ENCODE measurements around the gene FAM168A. TPM values are rescaled to one million over a fixed set of nuclear protein-coding genes. Genes with fewer than 3 reads are reported as not detected.

The FAM168A gene
- total and polyA plus RNA-seq, 2 of the 8 experiments (the other 6 are each of a cell fraction or from before 2014, with no cell fraction given) = 17.1 to 21.6 TPM

- TF ChIP-seq POLR2AphosphoS5 (IDR thresholded peaks at IDR 0.05; ENCODE audit: low read depth, low read length) (peak; percentile 1; the same call in 1 of the 2 replicates), RBBP5 (IDR thresholded peaks at IDR 0.05; ENCODE audit: borderline replicate concordance, low read depth, low read length) (peak; percentile 64; the same call in 1 of the 2 replicates), RXRA (IDR thresholded peaks at IDR 0.05; ENCODE audit: insufficient read depth, low read depth, low read length) (no peak), EP300 (IDR thresholded peaks at IDR 0.05; ENCODE audit: borderline replicate concordance in 1 of 2, low read depth in 2 of 2, low read length in 2 of 2) (no peak; a peak in 1 of 3 replicates), KDM1A (IDR thresholded peaks at IDR 0.05; ENCODE audit: borderline replicate concordance, low read length) (no peak), E2F6 (IDR thresholded peaks at IDR 0.05) (0 out of 2 replicates have a peak, but pooled peaks have one; percentile 2), CTCF (IDR thresholded peaks at IDR 0.05; ENCODE audit: control extremely low read depth in 1 of 3, insufficient read depth in 1 of 3, low read depth in 1 of 3, low read length in 3 of 3) (peak in 2 of 3 experiments; percentile 87 to 96; a peak in 3 of 4 replicates), BRCA1 (IDR thresholded peaks at IDR 0.05; ENCODE audit: low read depth, low read length) (no peak), POU5F1 (IDR thresholded peaks at IDR 0.05; ENCODE audit: low read depth, low read length) (no peak), SAP30 (IDR thresholded peaks at IDR 0.05; ENCODE audit: insufficient read depth, insufficient replicate concordance, low read length) (no peak), TEAD4 (IDR thresholded peaks at IDR 0.05; ENCODE audit: low read depth, low read length) (peak; percentile 62; the same call in 1 of the 2 replicates), KDM4A (IDR thresholded peaks at IDR 0.05; ENCODE audit: low read depth, low read length, severe bottlenecking) (peak; percentile 92), SRF (IDR thresholded peaks at IDR 0.05; ENCODE audit: low read depth, low read length) (no peak), TBP (IDR thresholded peaks at IDR 0.05; ENCODE audit: low read depth, low read length) (peak; percentile 78; the same call in 1 of the 2 replicates), SIN3A (conservative IDR thresholded peaks at IDR 0.05 in 1 of 2, IDR thresholded peaks at IDR 0.05 in 1 of 2; ENCODE audit: low read depth in 1 of 2, low read length in 2 of 2) (0 out of 4 replicates have a peak, but pooled peaks of 1 of the 2 experiments have one; percentile 37)
Measured at GRCh38 chr11:73376160-73376802, 221.6 kb downstream of the FAM168A start, which contains the start of gene RELT (continued).

Data from H1 (cell line).